HCT116 (cell line): ENCODE data around the gene SYNE2. TPM values are rescaled to one million over a fixed set of nuclear protein-coding genes. Genes with fewer than 3 reads are reported as not detected.
"Not testable (repeated sequence)": the region's sequence is repeated elsewhere in the genome, so short reads cannot be mapped to it uniquely, and the experiment has no call there.

Source experiments
- ATAC-seq: fragments of 200-7000 bp; cut with Tn5 transposase; 2 replicates; pipeline ENCODE4 v1.9.1; 2020; ENCODE audit warnings: mild to moderate bottlenecking, moderate library complexity
- BruUV-seq: library from RNA; stranded (reverse); fragments of 400-500 nt; replicated peaks from 2 replicates; lab custom pipeline; 2021; lab: Mats Ljungman, UMichigan
- CTCF ChIA-PET: fragments of 300-600 bp; sonication (Branson Sonifier 250); formaldehyde crosslinking; loops from one replicate; lab custom pipeline; 2021; ENCODE audit warnings: antibody characterized with exemption; lab: Charles Lee
- POLR2A ChIA-PET: fragments of 300-600, 350-600 bp; sonication (Branson Sonifier 250); formaldehyde crosslinking; loops from one replicate; lab custom pipeline; 2021; ENCODE audit warnings: antibody characterized with exemption; lab: Charles Lee
- RAD21 ChIA-PET, 2 experiments: fragments of 300-600 bp; sonication (Branson Sonifier 250); formaldehyde crosslinking; loops; one replicate each; lab custom pipeline; 2023; ENCODE audit warnings: low total read pairs in 2 of 2; ENCODE audit not compliant: uncharacterized antibody in 2 of 2, unreplicated experiment in 2 of 2, low non-redundant PET in 1 of 2; lab: Charles Lee
- DNase-seq: peaks from one replicate; pipeline ENCODE4 v3.0.0-alpha.2; 2010; ENCODE audit warnings: low read depth, low spot score
- H2AFZ ChIP-seq: fragments of 200-600 bp; shearing (Covaris generic), sonication (generic); 2 replicates; pipeline ENCODE4 v1.6.1; 2017; ENCODE audit warnings: low read depth, mixed run types, mixed read lengths, antibody characterized with exemption, low read length; ENCODE audit not compliant: poor library complexity, severe bottlenecking
- H3K27ac ChIP-seq: 2 replicates; pipeline ENCODE4 v1.5.1; 2012; ENCODE audit warnings: low read depth, low read length
- H3K27me3 ChIP-seq: fragments of 200-600 bp; sonication (generic); 2 replicates; pipeline ENCODE4 v1.6.1; 2016; ENCODE audit warnings: mixed run types, low read length, mixed read lengths; ENCODE audit not compliant: insufficient read depth
- H3K36me3 ChIP-seq, 2 experiments: fragments of 200-500 bp in 1 of 2; fragments of 200-600 bp in 1 of 2; sonication (Bioruptor generic) in 1 of 2; sonication (generic) in 1 of 2; 2 replicates each; pipeline versions ENCODE4 v1.5.1 to v1.6.1; 2014 to 2016; ENCODE audit warnings: low read length in 2 of 2, inconsistent platforms in 1 of 2, mixed read lengths in 1 of 2, mixed run types in 1 of 2; ENCODE audit not compliant: insufficient read depth in 2 of 2, control insufficient read depth in 1 of 2
- H3K4me1 ChIP-seq, 2 experiments: fragments of 200-600 bp in 1 of 2; sonication (generic) in 1 of 2; 2 replicates each; pipeline versions ENCODE4 v1.5.1 to v1.6.1; 2012 to 2017; ENCODE audit warnings: low read length in 2 of 2, inconsistent platforms in 1 of 2, mild to moderate bottlenecking in 1 of 2, mixed read lengths in 1 of 2, mixed run types in 1 of 2, moderate library complexity in 1 of 2; ENCODE audit not compliant: insufficient read depth in 2 of 2, control insufficient read depth in 1 of 2
- H3K4me2 ChIP-seq: fragments of 200-600 bp; sonication (generic); 2 replicates; pipeline ENCODE4 v1.6.1; 2017; ENCODE audit warnings: mixed run types, low read length, mixed read lengths
- H3K4me3 ChIP-seq, 2 experiments: fragments of 200-600 bp in 1 of 2; sonication (generic) in 1 of 2; replicated peaks in 1 of 2; 2 replicates each; pipeline ENCODE4 v1.5.1; 2011 to 2016; ENCODE audit warnings: low read length in 2 of 2, control low read depth in 1 of 2, low read depth in 1 of 2, mild to moderate bottlenecking in 1 of 2, mixed read lengths in 1 of 2, mixed run types in 1 of 2
- H3K79me2 ChIP-seq: fragments of 200-600 bp; sonication (generic); 2 replicates; pipeline ENCODE4 v1.6.1; 2017; ENCODE audit warnings: mild to moderate bottlenecking, mixed run types, low read length, moderate library complexity, mixed read lengths; ENCODE audit not compliant: insufficient read depth
- H3K9ac ChIP-seq: fragments of 200-600 bp; sonication (generic); 2 replicates; pipeline ENCODE4 v1.6.1; 2016; ENCODE audit warnings: low read length, mixed read lengths
- H3K9me2 ChIP-seq: fragments of 200-600 bp; sonication (generic), shearing (Covaris generic); 2 replicates; pipeline ENCODE4 v1.6.1; 2017; ENCODE audit warnings: mixed run types, mild to moderate bottlenecking, moderate library complexity; ENCODE audit not compliant: insufficient read depth
- H3K9me3 ChIP-seq, 2 experiments: fragments of 200-500 bp in 1 of 2; fragments of 200-600 bp in 1 of 2; sonication (Bioruptor generic) in 1 of 2; sonication (generic) in 1 of 2; 2 replicates each; pipeline ENCODE4 v1.6.1; 2014 to 2017; ENCODE audit warnings: low read length in 2 of 2, mixed read lengths in 2 of 2, inconsistent platforms in 1 of 2, low read depth in 1 of 2, mild to moderate bottlenecking in 1 of 2, mixed run types in 1 of 2, moderate library complexity in 1 of 2; ENCODE audit not compliant: control insufficient read depth in 1 of 2, insufficient read depth in 1 of 2
- H4K20me1 ChIP-seq: fragments of 200-600 bp; sonication (generic), shearing (Covaris generic); 2 replicates; pipeline ENCODE4 v1.6.1; 2017; ENCODE audit warnings: mixed run types, mild to moderate bottlenecking, moderate library complexity; ENCODE audit not compliant: insufficient read depth
- CEBPB ChIP-seq: IDR thresholded peaks from 2 replicates; pipeline ENCODE4 v1.6.1; 2012; ENCODE audit warnings: low read depth
- EGR1 ChIP-seq: IDR thresholded peaks from 2 replicates; pipeline ENCODE4 v1.6.1; 2012; ENCODE audit warnings: low read depth
- ELF1 ChIP-seq: IDR thresholded peaks from 2 replicates; pipeline ENCODE4 v1.6.1; 2012; ENCODE audit warnings: low read depth, borderline replicate concordance
- EZH2 ChIP-seq: fragments of 200-600 bp; sonication (generic); IDR thresholded peaks from 2 replicates; pipeline ENCODE4 v1.6.1; 2017; ENCODE audit warnings: antibody characterized with exemption, mixed run types
- EZH2phosphoT487 ChIP-seq: fragments of 200-600 bp; IDR thresholded peaks from 2 replicates; pipeline ENCODE4 v1.6.1; 2018; ENCODE audit warnings: antibody characterized with exemption, borderline replicate concordance
- POLR2A ChIP-seq: IDR thresholded peaks from 2 replicates; pipeline ENCODE4 v1.7.0; 2011; ENCODE audit warnings: borderline replicate concordance; ENCODE audit not compliant: insufficient read depth, insufficient read length; ENCODE audit errors: extremely low read depth
- SIN3A ChIP-seq: IDR thresholded peaks from 2 replicates; pipeline ENCODE4 v1.6.1; 2012; ENCODE audit warnings: low read depth
- SP1 ChIP-seq: IDR thresholded peaks from 2 replicates; pipeline ENCODE4 v1.6.1; 2012; ENCODE audit warnings: low read depth
- ZFX ChIP-seq: fragments of 450-650 bp; IDR thresholded peaks from 2 replicates; pipeline ENCODE4 v1.6.1; 2017
- ZNF274 ChIP-seq: fragments of 200-500 bp; sonication (Bioruptor generic); IDR thresholded peaks from 2 replicates; pipeline ENCODE4 v1.6.1; 2014; ENCODE audit warnings: mild to moderate bottlenecking, low read depth, low read length, inconsistent platforms
- intact Hi-C: fragments of 100-400 bp; cut with micrococcal nuclease; formaldehyde crosslinking; loops from 2 replicates; pipeline ENCODE4 v1.10.0; 2022
- total RNA-seq: library from RNA; stranded (reverse); gene quantifications from one replicate; pipeline ENCODE4 v1.2.1, GENCODE V29; 2021; ENCODE audit not compliant: unreplicated experiment
- TF ChIP-seq, protein P1 (sequence below), 3 experiments: fragments of 200-600 bp in 1 of 3; sonication (generic) in 1 of 3; IDR thresholded peaks in 2 of 3; conservative IDR thresholded peaks in 1 of 3; 2 replicates each; pipeline ENCODE4 v1.5.1; 2012 to 2017; ENCODE audit warnings: low read depth in 2 of 3, low read length in 2 of 3, antibody characterized with exemption in 1 of 3, borderline replicate concordance in 1 of 3, control low read depth in 1 of 3, mild to moderate bottlenecking in 1 of 3, mixed read lengths in 1 of 3, mixed run types in 1 of 3, moderate library complexity in 1 of 3; ENCODE audit not compliant: insufficient read depth in 1 of 3
- TF ChIP-seq, protein P2 (sequence below): IDR thresholded peaks from 2 replicates; pipeline ENCODE4 v1.6.1; 2012
- TF ChIP-seq, protein P3 (sequence below): IDR thresholded peaks from 2 replicates; pipeline ENCODE4 v1.6.1; 2011; ENCODE audit warnings: mild to moderate bottlenecking, low read length, moderate library complexity; ENCODE audit not compliant: insufficient replicate concordance; ENCODE audit errors: extremely low read depth

Gene SYNE2
- total RNA-seq, 1 experiment from 2014 or later, result 28.8 TPM

DNA sequence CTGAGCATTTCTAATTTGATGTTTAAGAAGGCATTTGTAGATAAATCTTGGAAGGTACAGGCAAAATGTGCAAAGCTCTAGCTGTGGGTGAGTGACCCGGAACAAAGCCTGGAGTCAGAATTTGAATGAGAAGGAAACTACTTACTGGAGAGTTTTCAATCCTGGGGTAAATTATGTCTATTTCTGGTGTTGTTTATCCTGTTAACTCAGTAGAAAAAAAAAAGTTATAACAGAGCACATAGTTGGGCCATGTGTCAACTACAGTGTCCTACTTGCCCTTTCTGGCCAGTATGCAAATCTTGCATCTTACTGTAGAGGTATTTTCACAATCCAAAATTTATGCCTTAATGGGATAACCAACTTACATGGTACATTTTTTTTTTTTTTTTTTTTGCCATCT lies 182.3 kb downstream of the SYNE2 start:
- no peaks in the 10 kb centered on the region for H3K79me2 ChIP-seq
- no peak overlapping the region for H3K4me3 ChIP-seq
- no TSS peak for BruUV-seq
- H3K27ac ChIP-seq, result no peak overlapping the region
- 0 out of 4 replicates have a peak, but pooled peaks cover 0 to 2% of the 10 kb centered on the region in 2 experiments for H3K36me3 ChIP-seq
- POLR2A ChIA-PET, result no interaction called here
- no peak for TF ChIP-seq EGR1
- TF ChIP-seq CEBPB, result no peak
- no peak for TF ChIP-seq EZH2phosphoT487
- TF ChIP-seq SP1, result no peak
- TF ChIP-seq, protein P1, sequence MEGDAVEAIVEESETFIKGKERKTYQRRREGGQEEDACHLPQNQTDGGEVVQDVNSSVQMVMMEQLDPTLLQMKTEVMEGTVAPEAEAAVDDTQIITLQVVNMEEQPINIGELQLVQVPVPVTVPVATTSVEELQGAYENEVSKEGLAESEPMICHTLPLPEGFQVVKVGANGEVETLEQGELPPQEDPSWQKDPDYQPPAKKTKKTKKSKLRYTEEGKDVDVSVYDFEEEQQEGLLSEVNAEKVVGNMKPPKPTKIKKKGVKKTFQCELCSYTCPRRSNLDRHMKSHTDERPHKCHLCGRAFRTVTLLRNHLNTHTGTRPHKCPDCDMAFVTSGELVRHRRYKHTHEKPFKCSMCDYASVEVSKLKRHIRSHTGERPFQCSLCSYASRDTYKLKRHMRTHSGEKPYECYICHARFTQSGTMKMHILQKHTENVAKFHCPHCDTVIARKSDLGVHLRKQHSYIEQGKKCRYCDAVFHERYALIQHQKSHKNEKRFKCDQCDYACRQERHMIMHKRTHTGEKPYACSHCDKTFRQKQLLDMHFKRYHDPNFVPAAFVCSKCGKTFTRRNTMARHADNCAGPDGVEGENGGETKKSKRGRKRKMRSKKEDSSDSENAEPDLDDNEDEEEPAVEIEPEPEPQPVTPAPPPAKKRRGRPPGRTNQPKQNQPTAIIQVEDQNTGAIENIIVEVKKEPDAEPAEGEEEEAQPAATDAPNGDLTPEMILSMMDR (IDR thresholded peaks at IDR 0.05 in 2 of 3, conservative IDR thresholded peaks at IDR 0.05 in 1 of 3; ENCODE audit: borderline replicate concordance in 1 of 3, insufficient read depth in 1 of 3, low read depth in 2 of 3, low read length in 2 of 3), result no peak
- TF ChIP-seq, protein P2, sequence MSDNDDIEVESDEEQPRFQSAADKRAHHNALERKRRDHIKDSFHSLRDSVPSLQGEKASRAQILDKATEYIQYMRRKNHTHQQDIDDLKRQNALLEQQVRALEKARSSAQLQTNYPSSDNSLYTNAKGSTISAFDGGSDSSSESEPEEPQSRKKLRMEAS, result no peak
- no peak for TF ChIP-seq POLR2A
- TF ChIP-seq ZFX, result no peak
- TF ChIP-seq ELF1, result no peak
- TF ChIP-seq EZH2, result no peak
- no peak for TF ChIP-seq ZNF274
- no peak for TF ChIP-seq SIN3A
- TF ChIP-seq, protein P3, sequence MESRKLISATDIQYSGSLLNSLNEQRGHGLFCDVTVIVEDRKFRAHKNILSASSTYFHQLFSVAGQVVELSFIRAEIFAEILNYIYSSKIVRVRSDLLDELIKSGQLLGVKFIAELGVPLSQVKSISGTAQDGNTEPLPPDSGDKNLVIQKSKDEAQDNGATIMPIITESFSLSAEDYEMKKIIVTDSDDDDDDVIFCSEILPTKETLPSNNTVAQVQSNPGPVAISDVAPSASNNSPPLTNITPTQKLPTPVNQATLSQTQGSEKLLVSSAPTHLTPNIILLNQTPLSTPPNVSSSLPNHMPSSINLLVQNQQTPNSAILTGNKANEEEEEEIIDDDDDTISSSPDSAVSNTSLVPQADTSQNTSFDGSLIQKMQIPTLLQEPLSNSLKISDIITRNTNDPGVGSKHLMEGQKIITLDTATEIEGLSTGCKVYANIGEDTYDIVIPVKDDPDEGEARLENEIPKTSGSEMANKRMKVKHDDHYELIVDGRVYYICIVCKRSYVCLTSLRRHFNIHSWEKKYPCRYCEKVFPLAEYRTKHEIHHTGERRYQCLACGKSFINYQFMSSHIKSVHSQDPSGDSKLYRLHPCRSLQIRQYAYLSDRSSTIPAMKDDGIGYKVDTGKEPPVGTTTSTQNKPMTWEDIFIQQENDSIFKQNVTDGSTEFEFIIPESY, result no peak
- H3K4me2 ChIP-seq, result no peak overlapping the region
- no peak overlapping the region for H3K9ac ChIP-seq
- no peaks in the 10 kb centered on the region for H4K20me1 ChIP-seq
- no peak for ATAC-seq
- RAD21 ChIA-PET, result no interaction called here
- no peak for DNase-seq
- no peak overlapping the region for H2AFZ ChIP-seq
- no peaks in the 10 kb centered on the region for H3K9me2 ChIP-seq
- no peaks in the 10 kb centered on the region for H3K27me3 ChIP-seq
- H3K9me3 ChIP-seq, result no peaks in the 10 kb centered on the region
- CTCF ChIA-PET, result no interaction called here
- H3K4me1 ChIP-seq, result no peaks in the 10 kb centered on the region
- intact Hi-C loops, result no loop called here

DNA sequence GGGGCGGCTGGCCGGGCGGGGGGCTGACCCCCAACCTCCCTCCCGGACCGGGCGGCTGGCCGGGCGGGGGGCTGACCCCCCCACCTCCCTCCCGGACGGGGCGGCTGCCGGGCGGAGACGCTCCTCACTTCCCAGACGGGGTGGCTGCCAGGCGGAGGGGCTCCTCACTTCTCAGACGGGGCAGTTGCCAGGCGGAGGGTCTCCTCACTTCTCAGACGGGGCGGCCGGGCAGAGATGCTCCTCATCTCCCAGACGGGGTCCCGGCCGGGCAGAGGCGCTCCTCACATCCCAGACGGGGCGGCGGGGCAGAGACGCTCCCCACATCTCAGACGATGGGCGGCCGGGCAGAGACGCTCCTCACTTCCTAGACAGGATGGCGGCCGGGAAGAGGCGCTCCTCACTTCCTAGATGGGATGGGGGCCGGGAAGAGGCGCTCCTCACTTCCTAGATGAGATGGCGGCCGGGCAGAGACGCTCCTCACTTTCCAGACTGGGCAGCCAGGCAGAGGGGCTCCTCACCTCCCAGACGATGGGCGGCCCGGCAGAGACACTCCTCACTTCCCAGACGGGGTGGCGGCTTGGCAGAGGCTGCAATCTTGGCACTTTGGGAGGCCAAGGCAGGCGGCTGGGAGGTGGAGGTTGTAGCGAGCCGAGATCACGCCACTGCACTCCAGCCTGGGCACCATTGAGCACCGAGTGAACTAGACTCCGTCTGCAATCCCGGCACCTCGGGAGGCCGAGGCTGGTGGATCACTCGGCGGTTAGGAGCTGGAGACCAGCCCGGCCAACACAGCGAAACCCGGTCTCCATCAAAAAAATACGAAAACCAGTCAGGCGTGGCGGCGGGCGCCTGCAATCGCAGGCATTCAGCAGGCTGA lies 185.3 kb downstream of the SYNE2 start:
- H3K27ac ChIP-seq, DNase-seq, H3K4me1 ChIP-seq, ATAC-seq, H3K9me3 ChIP-seq, H4K20me1 ChIP-seq, H3K4me2 ChIP-seq, H3K27me3 ChIP-seq, H3K9ac ChIP-seq, POLR2A ChIA-PET, H3K9me2 ChIP-seq, H3K79me2 ChIP-seq, H2AFZ ChIP-seq, BruUV-seq, H3K4me3 ChIP-seq, intact Hi-C loops, H3K36me3 ChIP-seq, RAD21 ChIA-PET: not testable (repeated sequence)
- CTCF ChIA-PET, result interaction anchor here (1.8 kb wide), 1 partner anchor 266 kb away, joined by 6 read pairs; no protein-coding TSS in a partner anchor
